GM12878 (cell line): ENCODE measurements around the gene PRKN. TPM values are rescaled to one million over a fixed set of nuclear protein-coding genes. Genes with fewer than 3 reads are reported as not detected.

Experiments used
- ATAC-seq: fragments of 200-7000 bp; cut with Tn5 transposase; 3 replicates; pipeline ENCODE4 v1.9.1; 2020; ENCODE audit warnings: mild to moderate bottlenecking, moderate library complexity
- BruUV-seq: library from RNA; stranded (reverse); fragments of 400-500 nt; replicated peaks from 2 replicates; lab custom pipeline; 2021; lab: Mats Ljungman, UMichigan
- CTCF ChIA-PET: fragments of 300-600 bp; sonication (Branson Sonifier 250); formaldehyde crosslinking; extraction: SDS; loops from one replicate; lab custom pipeline; 2021; ENCODE audit warnings: inconsistent platforms; lab: Yijun Ruan, JAX
- POLR2A ChIA-PET: fragments of 350-600 bp; formaldehyde crosslinking; extraction: SDS; loops from one replicate; lab custom pipeline; 2021; ENCODE audit warnings: inconsistent platforms; lab: Charles Lee
- RAD21 ChIA-PET: fragments of 300-600 bp; sonication (Branson Sonifier 250); formaldehyde crosslinking; loops from one replicate; lab custom pipeline; 2023; ENCODE audit warnings: antibody characterized with exemption; ENCODE audit not compliant: unreplicated experiment; lab: Charles Lee
- SMC1A ChIA-PET: fragments of 300-600 bp; sonication (Branson Sonifier 250); formaldehyde crosslinking; loops from one replicate; lab custom pipeline; 2023; ENCODE audit not compliant: unreplicated experiment, uncharacterized antibody; lab: Charles Lee
- DNase-seq: peaks from one replicate; pipeline ENCODE4 v3.0.0-alpha.2; 2011; ENCODE audit warnings: low read depth, low spot score
- FAIRE-seq: peaks from 3 replicates; lab custom pipeline; 2011; peaks lifted over from hg19 to GRCh38; lab: Jason Lieb, UNC
- H2AFZ ChIP-seq: 2 replicates; pipeline ENCODE4 v1.6.0; 2011; ENCODE audit warnings: low read depth, low read length, control low read depth; ENCODE audit not compliant: control insufficient read depth
- H3K27ac ChIP-seq: 2 replicates; pipeline ENCODE4 v1.5.1; 2011; ENCODE audit warnings: control low read depth; ENCODE audit not compliant: control insufficient read depth, insufficient read depth
- H3K27me3 ChIP-seq, 2 experiments: replicated peaks in 1 of 2; 2 replicates each; pipeline versions ENCODE4 v1.6.0 to v1.6.1; 2011; ENCODE audit warnings: low read length in 1 of 2; ENCODE audit not compliant: control insufficient read depth in 2 of 2, insufficient read depth in 2 of 2
- H3K36me3 ChIP-seq, 2 experiments: 2 replicates each; pipeline ENCODE4 v1.5.1; 2011; ENCODE audit warnings: low read length in 1 of 2; ENCODE audit not compliant: control insufficient read depth in 2 of 2, insufficient read depth in 2 of 2
- H3K4me1 ChIP-seq: 2 replicates; pipeline ENCODE4 v1.6.1; 2011; ENCODE audit warnings: mild to moderate bottlenecking, low read length, moderate library complexity, mixed read lengths; ENCODE audit not compliant: control insufficient read depth, insufficient read depth
- H3K4me2 ChIP-seq: 2 replicates; pipeline ENCODE4 v1.6.0; 2011; ENCODE audit warnings: control low read depth; ENCODE audit not compliant: control insufficient read depth, insufficient read depth
- H3K4me3 ChIP-seq: fragments of 200-600 bp; sonication (generic); 2 replicates; pipeline ENCODE4 v1.5.1; 2016
- H3K79me2 ChIP-seq: 2 replicates; pipeline ENCODE4 v1.6.0; 2011; ENCODE audit warnings: low read length; ENCODE audit not compliant: control insufficient read depth, insufficient read depth
- H3K9ac ChIP-seq: 2 replicates; pipeline ENCODE4 v1.8.0; 2011; ENCODE audit warnings: low read length, control low read depth, mixed read lengths; ENCODE audit not compliant: control insufficient read depth, insufficient read depth
- H3K9me3 ChIP-seq: replicated peaks from 3 replicates; pipeline ENCODE4 v1.5.1; 2011; ENCODE audit warnings: mild to moderate bottlenecking, low read length; ENCODE audit not compliant: control insufficient read depth, insufficient read depth
- H4K20me1 ChIP-seq: 2 replicates; pipeline ENCODE4 v1.6.0; 2011; ENCODE audit not compliant: control insufficient read depth, insufficient read depth
- KAT2A ChIP-seq: conservative IDR thresholded peaks from 2 replicates; pipeline ENCODE4 v1.6.1; 2011; ENCODE audit warnings: low read depth, low read length; ENCODE audit not compliant: control insufficient read depth
- SIN3A ChIP-seq: IDR thresholded peaks from 2 replicates; pipeline ENCODE4 v1.6.1; 2012; ENCODE audit warnings: low read depth, low read length, improper control_type of control experiment
- ZNF217 ChIP-seq: fragments of 450-650 bp; IDR thresholded peaks from 2 replicates; pipeline ENCODE4 v1.6.1; 2017; ENCODE audit warnings: antibody characterized with exemption, mild to moderate bottlenecking
- WGBS: methylation state at CpG from one replicate; pipeline ENCODE4 v1.1.6; 2016; ENCODE audit warnings: low lambda C conversion rate; ENCODE audit not compliant: insufficient replicate concordance, insufficient coverage; ENCODE audit errors: missing lambda C conversion rate; 5-methylcytosine and 5-hydroxymethylcytosine counted together
- in situ Hi-C: fragments of 300-500 bp; cut with MboI; formaldehyde crosslinking; loops from 9 replicates; pipeline ENCODE4 v1.14.3; 2018; ENCODE audit warnings: mixed read lengths
- intact Hi-C: fragments of 100-400 bp; cut with micrococcal nuclease; formaldehyde crosslinking; loops from one replicate; pipeline ENCODE4 v1.14.2; 2022; ENCODE audit not compliant: unreplicated experiment
- polyA plus RNA-seq, 11 experiments: library from polyadenylated mRNA; depleted of rRNA in 4 of 11; unstranded in 6 of 11; stranded (reverse) in 5 of 11; fragments of >200 nt; fragmentation: Nextera tagmentation in 4 of 11; fragmentation: Illumina TruSeq in 1 of 11; extraction: Ambion mirVana in 4 of 11; extraction: Trizol in 1 of 11; gene quantifications; 1 replicate in 1 of 11; 2 replicates in 10 of 11; pipeline versions ENCODE4 v1.2.1 to v1.2.3, GENCODE V29; 2011 to 2016; ENCODE audit warnings: inconsistent platforms in 2 of 11, missing spikeins in 2 of 11, low read depth in 1 of 11
- total RNA-seq, 4 experiments: library from RNA; depleted of rRNA in 3 of 4; stranded (reverse); fragments of >200 nt in 3 of 4; fragmentation: Illumina TruSeq in 1 of 4; extraction: Trizol in 1 of 4; gene quantifications; 2 replicates each; pipeline versions ENCODE4 v1.2.1 to v1.2.3, GENCODE V29; 2013 to 2021
- TF ChIP-seq, protein P1 (sequence below): fragments of 450-650 bp; IDR thresholded peaks from 2 replicates; pipeline ENCODE4 v1.6.1; 2017; ENCODE audit warnings: mild to moderate bottlenecking

PRKN gene
- total and polyA plus RNA-seq, 10 of the 15 experiments (the other 5 are each of a cell fraction or from before 2014, with no cell fraction given): 0.06 to 0.09 TPM; not detected in 8

- in situ Hi-C loops (no loop called here), intact Hi-C loops (no loop called here)
- Histone ChIP-seq H3K27me3 (no peaks in the 10 kb centered on the region), H3K4me1 (no peaks in the 10 kb centered on the region), H3K4me2 (no peak overlapping the region), H3K9ac (no peak overlapping the region), H3K79me2 (no peaks in the 10 kb centered on the region), H3K4me3 (no peak overlapping the region), H3K27ac (no peak overlapping the region), H3K36me3 (no peaks in the 10 kb centered on the region), H3K9me3 (no peaks in the 10 kb centered on the region; the same call in 2 of the 3 replicates), H2AFZ (no peak overlapping the region), H4K20me1 (no peaks in the 10 kb centered on the region)
- ChIA-PET CTCF (no interaction called here), SMC1A (interaction anchor here (1.0 kb wide), 1 partner anchor 102 kb away, joined by 3 read pairs; no protein-coding TSS in a partner anchor), RAD21 (no interaction called here), POLR2A (no interaction called here)
- WGBS: 0% methylated on average over 3 of the region's 3 CpGs
- DNase-seq (no peak), ATAC-seq (no peak), FAIRE-seq (no peak)
- no TSS peak for BruUV-seq
- TF ChIP-seq, protein P1, sequence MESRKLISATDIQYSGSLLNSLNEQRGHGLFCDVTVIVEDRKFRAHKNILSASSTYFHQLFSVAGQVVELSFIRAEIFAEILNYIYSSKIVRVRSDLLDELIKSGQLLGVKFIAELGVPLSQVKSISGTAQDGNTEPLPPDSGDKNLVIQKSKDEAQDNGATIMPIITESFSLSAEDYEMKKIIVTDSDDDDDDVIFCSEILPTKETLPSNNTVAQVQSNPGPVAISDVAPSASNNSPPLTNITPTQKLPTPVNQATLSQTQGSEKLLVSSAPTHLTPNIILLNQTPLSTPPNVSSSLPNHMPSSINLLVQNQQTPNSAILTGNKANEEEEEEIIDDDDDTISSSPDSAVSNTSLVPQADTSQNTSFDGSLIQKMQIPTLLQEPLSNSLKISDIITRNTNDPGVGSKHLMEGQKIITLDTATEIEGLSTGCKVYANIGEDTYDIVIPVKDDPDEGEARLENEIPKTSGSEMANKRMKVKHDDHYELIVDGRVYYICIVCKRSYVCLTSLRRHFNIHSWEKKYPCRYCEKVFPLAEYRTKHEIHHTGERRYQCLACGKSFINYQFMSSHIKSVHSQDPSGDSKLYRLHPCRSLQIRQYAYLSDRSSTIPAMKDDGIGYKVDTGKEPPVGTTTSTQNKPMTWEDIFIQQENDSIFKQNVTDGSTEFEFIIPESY: no peak
- no peak for TF ChIP-seq KAT2A
These were observed 741.6 kb downstream of the PRKN start for GRCh38 chr6:161985876-161986423.

- no peaks in the 10 kb centered on the region for H3K27me3 ChIP-seq
- in situ Hi-C loops: no loop called here
- TF ChIP-seq ZNF217 (no peak), SIN3A (no peak)
- FAIRE-seq: no peak
- no peak overlapping the region for H2AFZ ChIP-seq
- no peak overlapping the region for H3K9ac ChIP-seq
- H3K27ac ChIP-seq: no peak overlapping the region
- BruUV-seq: no TSS peak
- H3K4me3 ChIP-seq: no peak overlapping the region
- H4K20me1 ChIP-seq: no peaks in the 10 kb centered on the region
- no peak for DNase-seq
- H3K9me3 ChIP-seq: no peaks in the 10 kb centered on the region
- no peaks in the 10 kb centered on the region for H3K36me3 ChIP-seq
- SMC1A ChIA-PET: no interaction called here
- H3K4me2 ChIP-seq: no peak overlapping the region
- H3K79me2 ChIP-seq: no peaks in the 10 kb centered on the region
- CTCF ChIA-PET: no interaction called here
- intact Hi-C loops: no loop called here
- ATAC-seq: no peak
- POLR2A ChIA-PET: no interaction called here
- RAD21 ChIA-PET: no interaction called here
- 11% methylated on average over 4 of the region's 4 CpGs for WGBS
- no peaks in the 10 kb centered on the region for H3K4me1 ChIP-seq
These were observed 742.9 kb downstream of the PRKN start for GRCh38 chr6:161984713-161985112.
